HG02763 (cell line): ENCODE results near the gene DNM3.

Source experiments
- ATAC-seq: cut with Tn5 transposase; IDR thresholded peaks from one replicate; pipeline ENCODE4 v1.9.1; 2021; ENCODE audit warnings: mild to moderate bottlenecking, moderate library complexity; ENCODE audit not compliant: unreplicated experiment

The DNM3 gene

GRCh38 chr1:172266528-172267174, 425.4 kb downstream of the DNM3 start:
- no peak for ATAC-seq

GRCh38 chr1:172268237-172268636, 426.9 kb downstream of the DNM3 start:
- no peak for ATAC-seq

- ATAC-seq, result no peak
Measured at GRCh38 chr1:172269084-172269483, 427.8 kb downstream of the DNM3 start.

- no peak for ATAC-seq
Measured at GRCh38 chr1:172269644-172270043, 428.3 kb downstream of the DNM3 start.

GRCh38 chr1:172270605-172271004, 429.3 kb downstream of the DNM3 start:
- ATAC-seq, result no peak

- no peak for ATAC-seq
Measured at GRCh38 chr1:172272087-172272486, 430.8 kb downstream of the DNM3 start.

GRCh38 chr1:172273647-172274396, 432.5 kb downstream of the DNM3 start:
- ATAC-seq, result no peak

GRCh38 chr1:172275478-172275877, 434.2 kb downstream of the DNM3 start:
- no peak for ATAC-seq

GRCh38 chr1:172276120-172276818, 435.0 kb downstream of the DNM3 start:
- no peak for ATAC-seq

- ATAC-seq, result no peak
Measured at GRCh38 chr1:172277275-172277674, 436.0 kb downstream of the DNM3 start.

- ATAC-seq, result no peak
Measured at GRCh38 chr1:172277989-172278388, 436.7 kb downstream of the DNM3 start.

GRCh38 chr1:172278478-172278877, 437.2 kb downstream of the DNM3 start:
- no peak for ATAC-seq

- ATAC-seq, result no peak
Measured at GRCh38 chr1:172279939-172280636, 438.8 kb downstream of the DNM3 start.

- no peak for ATAC-seq
Measured at GRCh38 chr1:172283766-172284165, 442.5 kb downstream of the DNM3 start.

- no peak for ATAC-seq
Measured at GRCh38 chr1:172286629-172287076, 445.4 kb downstream of the DNM3 start.

- no peak for ATAC-seq
Measured at GRCh38 chr1:172287208-172287607, 445.9 kb downstream of the DNM3 start.

- no peak for ATAC-seq
Measured at GRCh38 chr1:172288581-172288980, 447.3 kb downstream of the DNM3 start.

- no peak for ATAC-seq
Measured at GRCh38 chr1:172289448-172289847, 448.1 kb downstream of the DNM3 start.

GRCh38 chr1:172292840-172293239, 451.5 kb downstream of the DNM3 start:
- ATAC-seq, result no peak

GRCh38 chr1:172293429-172293828, 452.1 kb downstream of the DNM3 start:
- no peak for ATAC-seq

GRCh38 chr1:172298141-172298540, 456.8 kb downstream of the DNM3 start:
- no peak for ATAC-seq
